ENCODE results near the gene ZNF280A. TPM values are rescaled to one million over a fixed set of nuclear protein-coding genes. Genes with fewer than 3 reads are reported as not detected.

ZNF280A gene
- total RNA-seq, 3 donors from 2014 or later: not detected

- DNase-seq (ENCODE audit: low spot score in 2 of 2): no peak
- TF ChIP-seq CTCF (IDR thresholded peaks at IDR 0.05) (no peak), POLR2A (IDR thresholded peaks at IDR 0.05) (no peak), POLR2AphosphoS5 (IDR thresholded peaks at IDR 0.05) (no peak)
- H3K27ac ChIP-seq: no peak overlapping the region
- intact Hi-C loops (cut with DNase I; ENCODE audit: low total_unique reads): no loop called here
- H3K36me3 ChIP-seq: no peaks in the 10 kb centered on the region
- H3K4me3 ChIP-seq: no peak overlapping the region
- H3K4me1 ChIP-seq: peaks cover 0 to 5% of the 10 kb centered on the region in 2 donors
- H3K9me3 ChIP-seq: no peaks in the 10 kb centered on the region
- H3K27me3 ChIP-seq: no peaks in the 10 kb centered on the region
These were observed 28.8 kb upstream of the ZNF280A start for GRCh38 chr22:22548910-22549309.

DNA sequence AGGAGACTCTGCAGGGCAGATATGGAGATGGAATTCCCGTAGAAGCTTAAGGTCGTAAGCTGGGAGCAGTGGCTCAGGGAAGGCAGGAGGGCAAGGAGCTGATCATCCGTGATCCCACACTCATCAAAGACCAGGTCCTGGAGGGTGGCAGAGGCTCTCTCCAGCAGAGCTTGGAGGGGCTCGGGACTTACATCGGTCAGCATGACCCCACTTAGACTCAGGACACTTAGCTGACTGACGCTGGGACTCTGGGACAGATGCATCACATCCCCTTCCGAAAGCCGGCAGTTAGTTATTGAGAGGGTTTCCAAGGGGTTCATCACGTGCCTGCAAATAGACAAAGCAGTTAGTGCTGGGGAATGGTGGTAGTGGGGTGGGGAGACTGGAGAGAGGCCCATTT lies 28.2 kb upstream of the ZNF280A start:
- Histone ChIP-seq H3K4me1 (no peaks in the 10 kb centered on the region), H3K9me3 (no peaks in the 10 kb centered on the region), H3K27me3 (no peaks in the 10 kb centered on the region), H3K27ac (no peak overlapping the region), H3K36me3 (no peaks in the 10 kb centered on the region), H3K4me3 (no peak overlapping the region)
- intact Hi-C loops (cut with DNase I; ENCODE audit: low total_unique reads): no loop called here
- no peak for TF ChIP-seq POLR2AphosphoS5 (IDR thresholded peaks at IDR 0.05)
- no peak for TF ChIP-seq POLR2A (IDR thresholded peaks at IDR 0.05)
- no peak for TF ChIP-seq CTCF (IDR thresholded peaks at IDR 0.05)
- no peak for DNase-seq (ENCODE audit: low spot score in 2 of 2)

- no peak overlapping the region for H3K27ac ChIP-seq
- H3K4me3 ChIP-seq: no peak overlapping the region
- H3K36me3 ChIP-seq: no peaks in the 10 kb centered on the region
- intact Hi-C loops (cut with DNase I; ENCODE audit: low total_unique reads): no loop called here
- TF ChIP-seq POLR2A (IDR thresholded peaks at IDR 0.05) (no peak), POLR2AphosphoS5 (IDR thresholded peaks at IDR 0.05) (no peak), CTCF (IDR thresholded peaks at IDR 0.05) (no peak)
- DNase-seq (ENCODE audit: low spot score in 2 of 2): no peak
- no peaks in the 10 kb centered on the region for H3K9me3 ChIP-seq
- H3K4me1 ChIP-seq: no peaks in the 10 kb centered on the region
- H3K27me3 ChIP-seq: no peaks in the 10 kb centered on the region
These were observed 27.7 kb upstream of the ZNF280A start for GRCh38 chr22:22547692-22548300.

- Histone ChIP-seq H3K4me1 (no peaks in the 10 kb centered on the region), H3K27me3 (no peaks in the 10 kb centered on the region), H3K27ac (no peak overlapping the region), H3K36me3 (no peaks in the 10 kb centered on the region), H3K4me3 (no peak overlapping the region), H3K9me3 (no peaks in the 10 kb centered on the region)
- intact Hi-C loops (cut with DNase I; ENCODE audit: low total_unique reads): no loop called here
- DNase-seq (ENCODE audit: low spot score in 2 of 2): no peak
- TF ChIP-seq CTCF (IDR thresholded peaks at IDR 0.05): no peak
- TF ChIP-seq POLR2A (IDR thresholded peaks at IDR 0.05): no peak
- TF ChIP-seq POLR2AphosphoS5 (IDR thresholded peaks at IDR 0.05): no peak
These were observed 27.2 kb upstream of the ZNF280A start for GRCh38 chr22:22547226-22547625.

DNA sequence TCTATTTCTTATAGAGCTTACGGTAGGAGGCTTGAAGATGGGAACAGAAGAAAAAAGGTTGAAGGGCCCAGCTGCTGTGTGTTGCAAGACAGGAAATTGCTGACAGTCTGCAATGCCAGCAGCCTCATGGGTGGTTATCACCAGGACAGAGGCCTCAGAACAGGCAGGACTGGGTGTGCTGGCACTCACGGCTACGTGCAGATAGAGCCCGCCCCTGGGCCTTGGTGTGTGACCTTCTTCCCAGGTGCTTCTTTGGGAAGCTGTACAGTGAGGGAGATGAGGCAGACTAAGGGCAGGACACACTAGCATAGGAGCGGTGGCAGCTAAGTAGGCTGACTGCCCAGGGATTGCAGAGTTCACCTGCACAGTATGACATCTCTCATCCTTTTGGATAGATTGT lies 26.4 kb upstream of the ZNF280A start:
- Histone ChIP-seq H3K36me3 (no peaks in the 10 kb centered on the region), H3K27ac (no peak overlapping the region), H3K4me3 (no peak overlapping the region), H3K27me3 (no peaks in the 10 kb centered on the region), H3K9me3 (no peaks in the 10 kb centered on the region), H3K4me1 (no peaks in the 10 kb centered on the region)
- TF ChIP-seq CTCF (IDR thresholded peaks at IDR 0.05) (no peak), POLR2AphosphoS5 (IDR thresholded peaks at IDR 0.05) (no peak), POLR2A (IDR thresholded peaks at IDR 0.05) (no peak)
- intact Hi-C loops (cut with DNase I; ENCODE audit: low total_unique reads): no loop called here
- DNase-seq (ENCODE audit: low spot score in 2 of 2): no peak

Measured in breast epithelium (tissue), 4 donors.